MM.1S (cell line): ENCODE measurements around the gene TENT4B.

Experiments used
- EZH2 ChIP-seq: fragments of 300-600 bp; sonication (generic); optimal IDR thresholded peaks from 2 replicates; pipeline ENCODE3; 2017; ENCODE audit warnings: low read depth, mild to moderate bottlenecking, antibody characterized with exemption, low read length, mixed read lengths
- EZH2phosphoT487 ChIP-seq: fragments of 300-600 bp; sonication (generic); IDR thresholded peaks from 2 replicates; pipeline ENCODE4 v1.6.1; 2018; ENCODE audit warnings: antibody characterized with exemption, low read length
- TF ChIP-seq, protein P1 (sequence below): fragments of 300-600 bp; sonication (generic); IDR thresholded peaks from 2 replicates; pipeline ENCODE4 v1.5.1; 2016; ENCODE audit warnings: antibody characterized with exemption, low read length, mixed read lengths

DNA sequence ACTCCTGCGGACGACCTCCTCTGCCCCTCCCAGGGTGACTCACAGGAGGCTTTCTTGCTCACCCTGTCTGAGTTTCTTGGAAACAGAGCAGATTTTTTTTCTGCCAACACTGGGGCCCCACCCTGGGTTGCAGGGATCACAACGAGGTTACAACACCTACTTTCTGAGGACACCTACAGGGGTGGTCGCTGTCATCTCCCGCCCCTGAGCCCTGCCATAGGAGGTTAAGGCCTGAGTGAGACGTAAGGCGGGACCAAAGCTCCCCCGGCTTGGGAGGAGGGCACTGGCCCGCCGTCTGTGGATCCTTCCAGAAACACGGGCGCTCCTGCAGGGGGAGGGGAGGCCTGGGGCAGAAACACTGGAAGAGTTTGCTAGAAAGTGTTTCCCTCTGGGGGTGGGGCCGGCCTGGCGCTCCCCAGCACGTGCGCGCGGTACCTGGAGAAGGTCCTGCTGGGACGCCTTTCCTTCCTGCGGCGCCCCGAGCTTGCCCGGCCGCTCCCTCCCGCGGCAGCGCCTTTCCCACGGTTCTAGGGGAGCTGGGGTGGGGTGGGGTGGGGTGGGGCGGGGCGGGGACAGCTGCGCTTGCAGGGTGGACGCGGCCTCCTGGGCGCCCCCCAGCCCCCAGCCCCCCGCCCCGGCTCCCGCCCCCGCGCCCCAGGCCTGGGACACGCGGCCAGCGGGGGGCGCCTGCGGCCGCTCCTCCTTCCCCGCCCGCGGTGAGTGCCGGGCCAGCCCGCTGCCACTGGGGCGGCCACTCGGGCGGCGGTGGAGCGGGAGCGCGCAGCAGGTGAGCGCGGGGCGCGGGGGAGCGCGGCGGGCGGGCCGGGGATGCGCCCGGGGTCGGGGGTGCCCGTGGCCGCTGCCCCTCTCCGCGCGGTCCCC, 92.6 kb downstream of the TENT4B start:
- TF ChIP-seq EZH2 (no peak), EZH2phosphoT487 (no peak)
- TF ChIP-seq, protein P1, sequence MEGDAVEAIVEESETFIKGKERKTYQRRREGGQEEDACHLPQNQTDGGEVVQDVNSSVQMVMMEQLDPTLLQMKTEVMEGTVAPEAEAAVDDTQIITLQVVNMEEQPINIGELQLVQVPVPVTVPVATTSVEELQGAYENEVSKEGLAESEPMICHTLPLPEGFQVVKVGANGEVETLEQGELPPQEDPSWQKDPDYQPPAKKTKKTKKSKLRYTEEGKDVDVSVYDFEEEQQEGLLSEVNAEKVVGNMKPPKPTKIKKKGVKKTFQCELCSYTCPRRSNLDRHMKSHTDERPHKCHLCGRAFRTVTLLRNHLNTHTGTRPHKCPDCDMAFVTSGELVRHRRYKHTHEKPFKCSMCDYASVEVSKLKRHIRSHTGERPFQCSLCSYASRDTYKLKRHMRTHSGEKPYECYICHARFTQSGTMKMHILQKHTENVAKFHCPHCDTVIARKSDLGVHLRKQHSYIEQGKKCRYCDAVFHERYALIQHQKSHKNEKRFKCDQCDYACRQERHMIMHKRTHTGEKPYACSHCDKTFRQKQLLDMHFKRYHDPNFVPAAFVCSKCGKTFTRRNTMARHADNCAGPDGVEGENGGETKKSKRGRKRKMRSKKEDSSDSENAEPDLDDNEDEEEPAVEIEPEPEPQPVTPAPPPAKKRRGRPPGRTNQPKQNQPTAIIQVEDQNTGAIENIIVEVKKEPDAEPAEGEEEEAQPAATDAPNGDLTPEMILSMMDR: no peak
